Measurements from ENCODE around the gene CRYGC.
"Not testable (repeated sequence)": the region's sequence is repeated elsewhere in the genome, so short reads cannot be mapped to it uniquely, and the experiment has no call there.

CRYGC gene

GRCh38 chr2:208136716-208137094, 7.1 kb upstream of the CRYGC start:
- no peak for DNase-seq

- no peak for DNase-seq
Measured at GRCh38 chr2:208135794-208136715, 6.4 kb upstream of the CRYGC start.

GRCh38 chr2:208134928-208135586, 5.4 kb upstream of the CRYGC start:
- no peak for DNase-seq

GRCh38 chr2:208130712-208131110, 1.1 kb upstream of the CRYGC start:
- DNase-seq, result no peak

GRCh38 chr2:208128136-208128535, 1.5 kb downstream of the CRYGC start:
- DNase-seq, result no peak

GRCh38 chr2:208127090-208127489, 2.5 kb downstream of the CRYGC start:
- DNase-seq, result no peak

GRCh38 chr2:208125251-208125650, 4.4 kb downstream of the CRYGC start:
- DNase-seq, result no peak

- DNase-seq, result peak; percentile 57
Measured at GRCh38 chr2:208124013-208124715, 5.5 kb downstream of the CRYGC start, which contains the start of gene CRYGD. Gene CRYGD, minus strand, starts transcription at chr2:208124524. Its CDS starts 51 bp downstream, at chr2:208124473.

- no peak for DNase-seq
Measured at GRCh38 chr2:208122248-208122647, 7.4 kb downstream of the CRYGC start.

GRCh38 chr2:208118918-208119317, 10.7 kb downstream of the CRYGC start:
- DNase-seq, result no peak

- not testable (repeated sequence) for DNase-seq
Measured at GRCh38 chr2:208117390-208117789, 12.2 kb downstream of the CRYGC start.

GRCh38 chr2:208112969-208113368, 16.7 kb downstream of the CRYGC start:
- no peak for DNase-seq

- peak; percentile 37 for DNase-seq
Measured at GRCh38 chr2:208112273-208112745, 17.3 kb downstream of the CRYGC start.

- DNase-seq, result no peak
Measured at GRCh38 chr2:208103616-208104015, 26.0 kb downstream of the CRYGC start.

GRCh38 chr2:208101716-208102631, 27.7 kb downstream of the CRYGC start:
- no peak for DNase-seq

GRCh38 chr2:208099682-208100470, 29.8 kb downstream of the CRYGC start:
- no peak for DNase-seq

GRCh38 chr2:208098701-208099100, 30.9 kb downstream of the CRYGC start:
- DNase-seq, result not testable (repeated sequence)

- no peak for DNase-seq
Measured at GRCh38 chr2:208098267-208098666, 31.4 kb downstream of the CRYGC start.

- DNase-seq, result no peak
Measured at GRCh38 chr2:208097801-208098200, 31.8 kb downstream of the CRYGC start.

GRCh38 chr2:208097313-208097712, 32.3 kb downstream of the CRYGC start:
- DNase-seq, result no peak

- DNase-seq, result no peak
Measured at GRCh38 chr2:208096080-208096479, 33.5 kb downstream of the CRYGC start.
